ENCODE data around the gene SEC24D.

DNA sequence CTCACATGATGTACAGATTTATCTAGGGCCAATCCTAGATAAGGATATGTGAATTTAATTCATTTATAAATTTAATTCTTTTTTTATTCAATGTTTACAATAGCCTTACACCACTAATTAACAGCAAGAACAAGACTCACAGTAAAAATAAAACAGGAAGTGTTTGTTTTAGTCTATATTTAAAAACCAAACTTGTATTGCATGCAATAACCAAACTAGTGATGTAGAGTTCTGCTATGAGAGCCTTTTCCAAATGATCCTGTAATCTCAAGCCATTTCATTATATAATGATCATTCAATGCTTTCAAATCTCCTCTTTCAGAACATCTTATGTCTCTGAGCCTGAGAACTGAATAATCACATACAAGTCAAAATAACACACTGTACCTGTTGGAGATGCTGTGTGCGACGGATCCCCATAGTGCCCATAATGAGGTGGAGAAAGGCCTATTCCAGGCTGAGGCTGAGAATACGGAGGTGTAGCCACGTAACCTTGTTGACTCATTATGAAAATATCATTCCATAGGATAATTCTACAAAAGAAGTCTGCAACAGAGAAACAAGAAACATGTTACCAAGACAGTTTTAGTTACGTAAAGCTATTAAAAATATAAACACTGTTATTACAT, 2.6 kb downstream of the SEC24D start:
- no peak for TF ChIP-seq GATA2 (IDR thresholded peaks at IDR 0.05; ENCODE audit: low read depth, low read length)
- TF ChIP-seq GATA3 (IDR thresholded peaks at IDR 0.05; ENCODE audit: low read depth, low read length): no peak
